ENCODE data around the gene TNFRSF6B.
A peak's percentile ranks its signal among the peaks of the same experiment; 100 is the strongest.

Gene TNFRSF6B

GRCh38 chr20:63686492-63687321 lies 9.7 kb upstream of the TNFRSF6B start:
- peak; percentile 64 for DNase-seq (ENCODE audit: low read depth)
- H3K4me3 ChIP-seq (ENCODE audit: low read length) = no peak overlapping the region
- no peak for TF ChIP-seq CTCF (IDR thresholded peaks at IDR 0.05; ENCODE audit: insufficient read depth, low read depth, low read length, missing control alignments)

DNA sequence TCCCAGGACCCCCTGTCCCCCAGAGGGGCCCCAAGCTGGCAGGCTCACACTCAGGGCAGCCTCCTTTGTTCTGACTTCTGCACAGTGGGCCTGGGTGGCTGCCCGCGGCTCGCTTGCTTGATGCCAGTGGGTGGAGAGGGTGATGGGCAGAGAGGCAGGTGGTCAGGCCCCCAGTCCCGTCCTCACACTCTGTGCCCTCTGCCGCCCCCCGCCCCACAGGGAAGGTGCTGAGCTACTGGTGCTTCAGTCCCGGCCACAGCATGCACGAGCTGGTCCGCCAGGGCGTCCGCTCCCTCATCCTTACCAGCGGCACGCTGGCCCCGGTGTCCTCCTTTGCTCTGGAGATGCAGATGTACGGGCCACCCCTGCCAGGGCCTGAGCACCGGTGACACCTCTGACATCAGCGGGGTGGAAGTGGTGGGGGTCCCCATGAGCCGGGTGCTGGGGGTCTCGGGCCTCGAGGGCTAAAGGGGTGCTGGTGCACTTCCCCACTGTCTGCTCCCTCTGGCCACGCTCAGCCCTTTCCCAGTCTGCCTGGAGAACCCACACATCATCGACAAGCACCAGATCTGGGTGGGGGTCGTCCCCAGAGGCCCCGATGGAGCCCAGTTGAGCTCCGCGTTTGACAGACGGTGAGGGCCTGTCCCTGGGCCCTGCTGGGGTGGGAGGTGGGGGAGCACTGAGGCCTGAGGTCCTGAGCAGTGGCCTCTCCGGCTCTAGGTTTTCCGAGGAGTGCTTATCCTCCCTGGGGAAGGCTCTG lies 8.9 kb upstream of the TNFRSF6B start:
- DNase-seq (ENCODE audit: low read depth) = no peak
- TF ChIP-seq CTCF (IDR thresholded peaks at IDR 0.05; ENCODE audit: insufficient read depth, low read depth, low read length, missing control alignments) = no peak
- H3K4me3 ChIP-seq (ENCODE audit: low read length) = no peak overlapping the region

DNA sequence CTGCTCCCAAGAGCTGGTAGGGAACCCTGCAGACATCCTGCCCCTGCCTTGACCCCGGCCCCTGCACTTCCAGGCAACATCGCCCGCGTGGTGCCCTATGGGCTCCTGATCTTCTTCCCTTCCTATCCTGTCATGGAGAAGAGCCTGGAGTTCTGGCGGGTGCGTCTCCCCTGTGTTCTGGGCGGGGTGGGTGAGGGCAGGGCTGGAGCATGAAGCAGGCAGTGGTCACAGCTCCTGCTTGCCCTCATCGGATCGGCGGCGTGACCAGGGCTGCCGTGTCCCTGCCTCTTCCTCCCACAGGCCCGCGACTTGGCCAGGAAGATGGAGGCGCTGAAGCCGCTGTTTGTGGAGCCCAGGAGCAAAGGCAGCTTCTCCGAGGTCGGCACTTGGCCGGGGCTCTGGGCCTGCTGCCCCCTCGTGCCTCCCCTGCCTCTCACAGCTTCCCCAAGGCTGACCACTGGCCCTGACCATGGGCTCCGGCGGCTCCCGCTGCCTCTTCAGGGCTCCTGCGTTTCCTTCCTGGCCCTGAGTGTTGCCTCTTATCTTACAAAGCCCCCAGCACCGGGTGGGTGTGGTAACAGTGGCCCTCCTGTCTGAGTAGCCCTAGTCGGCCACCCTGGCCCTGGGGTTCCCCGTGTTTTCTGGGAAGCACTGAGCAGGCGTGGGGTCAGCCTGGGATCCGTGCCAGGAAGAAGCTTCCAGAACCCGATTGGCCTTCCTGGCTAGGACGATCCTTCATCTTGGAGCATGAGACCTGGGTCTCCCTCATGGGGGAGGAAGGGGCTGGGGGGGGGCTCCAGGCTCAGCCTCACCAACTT lies 8.0 kb upstream of the TNFRSF6B start:
- DNase-seq (ENCODE audit: low read depth) = no peak
- no peak overlapping the region for H3K4me3 ChIP-seq (ENCODE audit: low read length)
- no peak for TF ChIP-seq CTCF (IDR thresholded peaks at IDR 0.05; ENCODE audit: insufficient read depth, low read depth, low read length, missing control alignments)

DNA sequence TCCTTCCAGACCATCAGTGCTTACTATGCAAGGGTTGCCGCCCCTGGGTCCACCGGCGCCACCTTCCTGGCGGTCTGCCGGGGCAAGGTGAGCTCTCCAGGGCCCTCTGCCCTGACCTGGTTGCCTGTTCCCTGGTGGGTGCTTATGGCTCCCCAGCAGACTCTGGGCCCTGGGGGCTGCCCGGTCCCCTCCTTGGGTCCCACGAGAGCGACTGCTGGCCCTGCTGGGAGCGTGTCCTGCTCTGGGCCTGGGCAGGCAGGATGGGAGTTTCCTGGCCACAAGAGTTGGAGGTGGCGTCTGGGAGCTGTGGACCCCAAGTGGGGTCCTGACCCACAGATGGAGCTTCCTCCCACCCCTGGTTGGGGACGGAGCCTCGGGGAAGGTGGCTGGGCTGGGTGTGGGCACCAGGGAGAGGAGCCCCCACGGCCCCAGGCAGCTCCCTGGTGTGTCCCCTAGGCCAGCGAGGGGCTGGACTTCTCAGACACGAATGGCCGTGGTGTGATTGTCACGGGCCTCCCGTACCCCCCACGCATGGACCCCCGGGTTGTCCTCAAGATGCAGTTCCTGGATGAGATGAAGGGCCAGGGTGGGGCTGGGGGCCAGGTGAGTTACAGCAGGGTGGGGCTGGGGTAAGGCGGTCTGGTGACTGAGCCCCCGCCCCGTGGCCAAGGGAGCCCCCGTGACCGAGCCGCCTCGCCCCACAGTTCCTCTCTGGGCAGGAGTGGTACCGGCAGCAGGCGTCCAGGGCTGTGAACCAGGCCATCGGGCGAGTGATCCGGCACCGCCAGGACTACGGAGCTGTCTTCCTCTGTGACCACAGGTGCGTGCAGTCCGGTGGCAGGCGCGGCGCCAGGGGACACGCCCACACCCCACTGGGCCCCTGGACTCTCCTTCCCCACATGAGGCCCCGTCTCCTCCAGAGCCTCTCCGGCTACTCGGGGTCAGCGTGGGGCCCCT lies 7.1 kb upstream of the TNFRSF6B start:
- DNase-seq (ENCODE audit: low read depth) = no peak
- TF ChIP-seq CTCF (IDR thresholded peaks at IDR 0.05; ENCODE audit: insufficient read depth, low read depth, low read length, missing control alignments) = no peak
- no peak overlapping the region for H3K4me3 ChIP-seq (ENCODE audit: low read length)

GRCh38 chr20:63690003-63690897 lies 6.2 kb upstream of the TNFRSF6B start:
- no peak overlapping the region for H3K4me3 ChIP-seq (ENCODE audit: low read length)
- TF ChIP-seq CTCF (IDR thresholded peaks at IDR 0.05; ENCODE audit: insufficient read depth, low read depth, low read length, missing control alignments) = no peak
- DNase-seq (ENCODE audit: low read depth) = no peak
